ENCODE data around the gene UBL4A. TPM values are rescaled to one million over a fixed set of nuclear protein-coding genes. Genes with fewer than 3 reads are reported as not detected.

UBL4A gene
- total and polyA plus RNA-seq, 9 of the 15 experiments (the other 6 are each of a cell fraction or from before 2014, with no cell fraction given): 15.2 to 140 (median 100) TPM

GRCh38 chrX:154478728-154479622 is 7.4 kb downstream of the UBL4A start, which contains the start of gene LAGE3 (continued):
- TF ChIP-seq RBM14 (IDR thresholded peaks at IDR 0.05; ENCODE audit: borderline replicate concordance, insufficient read depth, low read depth, low read length) (no peak), SUPT5H (IDR thresholded peaks at IDR 0.05) (peak; percentile 74), ZBTB1 (CRISPR knock-in tag; IDR thresholded peaks at IDR 0.05; ENCODE audit: borderline replicate concordance, low read depth) (peak; percentile 83; the same call in 1 of the 2 replicates), EP400 (IDR thresholded peaks at IDR 0.05) (peak; percentile 96), YY1 (IDR thresholded peaks at IDR 0.05; ENCODE audit: borderline replicate concordance in 1 of 3, control insufficient read depth in 1 of 3, extremely low read depth in 1 of 3, insufficient read depth in 3 of 3, insufficient read length in 1 of 3, insufficient replicate concordance in 2 of 3, low read depth in 1 of 3, low read length in 2 of 3) (peak in 1 of 3 experiments; percentile 71), CREM (IDR thresholded peaks at IDR 0.05; ENCODE audit: low read depth) (peak; percentile 82), RCOR1 (IDR thresholded peaks at IDR 0.05; ENCODE audit: borderline replicate concordance in 1 of 2, low read depth in 2 of 2, low read length in 2 of 2) (0 out of 4 replicates have a peak, but pooled peaks of 1 of the 2 experiments have one; percentile 41), HNRNPLL (IDR thresholded peaks at IDR 0.05; ENCODE audit: low read depth, low read length, poor library complexity, severe bottlenecking) (peak; percentile 20), PRDM10 (IDR thresholded peaks at IDR 0.05; ENCODE audit: partially characterized antibody) (peak; percentile 6), USF1 (CRISPR knock-in tag; IDR thresholded peaks at IDR 0.05) (peak; percentile 77)
- TF ChIP-seq, protein P1, sequence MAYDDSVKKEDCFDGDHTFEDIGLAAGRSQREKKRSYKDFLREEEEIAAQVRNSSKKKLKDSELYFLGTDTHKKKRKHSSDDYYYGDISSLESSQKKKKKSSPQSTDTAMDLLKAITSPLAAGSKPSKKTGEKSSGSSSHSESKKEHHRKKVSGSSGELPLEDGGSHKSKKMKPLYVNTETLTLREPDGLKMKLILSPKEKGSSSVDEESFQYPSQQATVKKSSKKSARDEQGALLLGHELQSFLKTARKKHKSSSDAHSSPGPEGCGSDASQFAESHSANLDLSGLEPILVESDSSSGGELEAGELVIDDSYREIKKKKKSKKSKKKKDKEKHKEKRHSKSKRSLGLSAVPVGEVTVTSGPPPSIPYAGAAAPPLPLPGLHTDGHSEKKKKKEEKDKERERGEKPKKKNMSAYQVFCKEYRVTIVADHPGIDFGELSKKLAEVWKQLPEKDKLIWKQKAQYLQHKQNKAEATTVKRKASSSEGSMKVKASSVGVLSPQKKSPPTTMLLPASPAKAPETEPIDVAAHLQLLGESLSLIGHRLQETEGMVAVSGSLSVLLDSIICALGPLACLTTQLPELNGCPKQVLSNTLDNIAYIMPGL (CRISPR knock-in tag; IDR thresholded peaks at IDR 0.05): 0 out of 2 replicates have a peak, but pooled peaks have one; percentile 22
- TF ChIP-seq, protein P2, sequence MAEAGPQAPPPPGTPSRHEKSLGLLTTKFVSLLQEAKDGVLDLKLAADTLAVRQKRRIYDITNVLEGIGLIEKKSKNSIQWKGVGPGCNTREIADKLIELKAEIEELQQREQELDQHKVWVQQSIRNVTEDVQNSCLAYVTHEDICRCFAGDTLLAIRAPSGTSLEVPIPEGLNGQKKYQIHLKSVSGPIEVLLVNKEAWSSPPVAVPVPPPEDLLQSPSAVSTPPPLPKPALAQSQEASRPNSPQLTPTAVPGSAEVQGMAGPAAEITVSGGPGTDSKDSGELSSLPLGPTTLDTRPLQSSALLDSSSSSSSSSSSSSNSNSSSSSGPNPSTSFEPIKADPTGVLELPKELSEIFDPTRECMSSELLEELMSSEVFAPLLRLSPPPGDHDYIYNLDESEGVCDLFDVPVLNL (CRISPR knock-in tag; IDR thresholded peaks at IDR 0.05; ENCODE audit: low read depth): peak; percentile 87
- TF ChIP-seq, protein P3, sequence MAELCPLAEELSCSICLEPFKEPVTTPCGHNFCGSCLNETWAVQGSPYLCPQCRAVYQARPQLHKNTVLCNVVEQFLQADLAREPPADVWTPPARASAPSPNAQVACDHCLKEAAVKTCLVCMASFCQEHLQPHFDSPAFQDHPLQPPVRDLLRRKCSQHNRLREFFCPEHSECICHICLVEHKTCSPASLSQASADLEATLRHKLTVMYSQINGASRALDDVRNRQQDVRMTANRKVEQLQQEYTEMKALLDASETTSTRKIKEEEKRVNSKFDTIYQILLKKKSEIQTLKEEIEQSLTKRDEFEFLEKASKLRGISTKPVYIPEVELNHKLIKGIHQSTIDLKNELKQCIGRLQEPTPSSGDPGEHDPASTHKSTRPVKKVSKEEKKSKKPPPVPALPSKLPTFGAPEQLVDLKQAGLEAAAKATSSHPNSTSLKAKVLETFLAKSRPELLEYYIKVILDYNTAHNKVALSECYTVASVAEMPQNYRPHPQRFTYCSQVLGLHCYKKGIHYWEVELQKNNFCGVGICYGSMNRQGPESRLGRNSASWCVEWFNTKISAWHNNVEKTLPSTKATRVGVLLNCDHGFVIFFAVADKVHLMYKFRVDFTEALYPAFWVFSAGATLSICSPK (IDR thresholded peaks at IDR 0.05; ENCODE audit: borderline replicate concordance): no peak
